OCI-LY7 (cell line): Measurements from ENCODE around the gene SLC5A4. TPM values are rescaled to one million over a fixed set of nuclear protein-coding genes. Genes with fewer than 3 reads are reported as not detected.

Experiments used
- BruUV-seq: library from RNA; stranded (reverse); fragments of 400-500 nt; replicated peaks from 2 replicates; lab custom pipeline; 2021; lab: Mats Ljungman, UMichigan
- CTCF ChIA-PET: fragments of 300-600 bp; sonication (Branson Sonifier 250); formaldehyde crosslinking; loops from one replicate; lab custom pipeline; 2022; ENCODE audit warnings: antibody characterized with exemption; ENCODE audit not compliant: unreplicated experiment; lab: Charles Lee
- POLR2A ChIA-PET: fragments of 300-600 bp; sonication (Branson Sonifier 250); formaldehyde crosslinking; loops from one replicate; lab custom pipeline; 2022; ENCODE audit warnings: antibody characterized with exemption; lab: Charles Lee
- DNase-seq: peaks from one replicate; pipeline ENCODE4 v3.0.0-alpha.2; 2015; ENCODE audit warnings: low spot score
- H2AFZ ChIP-seq: fragments of 200-600 bp; sonication (generic), shearing (Covaris generic); 2 replicates; pipeline ENCODE4 v1.6.1; 2014; ENCODE audit warnings: mild to moderate bottlenecking, antibody characterized with exemption, low read length, moderate library complexity
- H3K27ac ChIP-seq: fragments of 200-600 bp; sonication (generic); 2 replicates; pipeline ENCODE4 v1.5.1; 2014; ENCODE audit warnings: mixed run types, low read depth, mild to moderate bottlenecking, moderate library complexity, low read length, inconsistent platforms; ENCODE audit not compliant: poor library complexity, severe bottlenecking
- H3K36me3 ChIP-seq: fragments of 200-600 bp; sonication (generic); 2 replicates; pipeline ENCODE4 v1.6.1; 2014; ENCODE audit warnings: mild to moderate bottlenecking, antibody characterized with exemption, low read length, moderate library complexity, mixed read lengths; ENCODE audit not compliant: insufficient read depth
- H3K4me1 ChIP-seq: fragments of 200-600 bp; sonication (generic); 2 replicates; pipeline ENCODE4 v1.5.1; 2014; ENCODE audit warnings: mild to moderate bottlenecking, low read length; ENCODE audit not compliant: insufficient read depth, poor library complexity, severe bottlenecking
- H3K4me2 ChIP-seq: fragments of 200-600 bp; sonication (generic); 2 replicates; pipeline ENCODE4 v1.6.1; 2014; ENCODE audit warnings: mild to moderate bottlenecking, low read length
- H3K4me3 ChIP-seq: fragments of 200-600 bp; sonication (generic); 2 replicates; pipeline ENCODE4 v1.5.1; 2014; ENCODE audit warnings: mild to moderate bottlenecking, low read depth, low read length; ENCODE audit not compliant: poor library complexity, severe bottlenecking
- H3K79me2 ChIP-seq: fragments of 200-600 bp; sonication (generic); 2 replicates; pipeline ENCODE4 v1.6.1; 2016; ENCODE audit warnings: low read depth, mild to moderate bottlenecking, low read length, moderate library complexity, mixed read lengths; ENCODE audit not compliant: insufficient read depth
- H3K9me2 ChIP-seq: fragments of 200-600 bp; sonication (generic); 2 replicates; pipeline ENCODE4 v1.6.1; 2016; ENCODE audit warnings: mild to moderate bottlenecking, low read length, mixed read lengths; ENCODE audit not compliant: insufficient read depth
- H3K9me3 ChIP-seq: fragments of 200-600 bp; sonication (generic); 2 replicates; pipeline ENCODE4 v1.6.1; 2014; ENCODE audit warnings: mild to moderate bottlenecking, mixed run types, low read length, mixed read lengths
- H4K20me1 ChIP-seq: fragments of 200-600 bp; sonication (generic); 2 replicates; pipeline ENCODE4 v1.6.1; 2014; ENCODE audit warnings: mild to moderate bottlenecking, antibody characterized with exemption, low read length, moderate library complexity, mixed read lengths; ENCODE audit not compliant: insufficient read depth
- CTCF ChIP-seq: fragments of 200-600 bp; sonication (generic); conservative IDR thresholded peaks from 2 replicates; pipeline ENCODE4 v1.5.1; 2014; ENCODE audit warnings: mild to moderate bottlenecking, antibody characterized with exemption, low read length, moderate library complexity, mixed read lengths
- EZH2phosphoT487 ChIP-seq: fragments of 200-600 bp; sonication (generic); IDR thresholded peaks from 2 replicates; pipeline ENCODE4 v1.6.1; 2018; ENCODE audit warnings: low read depth, borderline replicate concordance, mild to moderate bottlenecking, mixed run types, antibody characterized with exemption, low read length, moderate library complexity, mixed read lengths
- intact Hi-C: fragments of 100-400 bp; cut with micrococcal nuclease; formaldehyde crosslinking; loops from one replicate; pipeline ENCODE4 v1.10.0; 2022; ENCODE audit not compliant: unreplicated experiment
- small RNA-seq: library from RNA; depleted of rRNA; stranded (forward); fragments of <200 nt; gene quantifications from one replicate; pipeline ENCODE3, GENCODE V24; 2014
- total RNA-seq, 2 experiments: library from RNA; depleted of rRNA in 1 of 2; stranded (reverse); fragments of >200 nt in 1 of 2; shearing (Covaris generic) in 1 of 2; gene quantifications; 2 replicates each; pipeline ENCODE4 v1.2.3, GENCODE V29; 2014 to 2022

Gene SLC5A4
- total RNA-seq, 2 experiments from 2014 or later: not detected

- no peak overlapping the region for H2AFZ ChIP-seq
- H3K4me1 ChIP-seq: no peaks in the 10 kb centered on the region
- H3K4me3 ChIP-seq: no peak overlapping the region
Observed at GRCh38 chr22:32175115-32175514, 80.0 kb downstream of the SLC5A4 start.

More at GRCh38 chr22:32175115-32175514, 80.0 kb downstream of the SLC5A4 start:
- Histone ChIP-seq H4K20me1 (no peaks in the 10 kb centered on the region), H3K27ac (no peak overlapping the region), H3K79me2 (no peaks in the 10 kb centered on the region), H3K9me2 (no peaks in the 10 kb centered on the region), H3K9me3 (no peaks in the 10 kb centered on the region), H3K4me2 (no peak overlapping the region), H3K36me3 (no peaks in the 10 kb centered on the region)
- no peak for DNase-seq
- TF ChIP-seq EZH2phosphoT487 (no peak), CTCF (no peak)
- no TSS peak for BruUV-seq
- POLR2A ChIA-PET: no interaction called here
- CTCF ChIA-PET: interaction anchor here (0.7 kb wide), 1 partner anchor 94 kb away, joined by 3 read pairs; no protein-coding TSS in a partner anchor
- intact Hi-C loops: no loop called here

Small RNA genes lying within 50 kb of the gene (small RNA-seq; reads per million reads assigned to genes)
- not detected for gene RF02171

Other genes with a start within 250 kb of the SLC5A4 start
- not detected in 2 replicates for gene SLC5A1, start 212.1 kb downstream of the SLC5A4 start, total RNA-seq (2014; rRNA removed; shearing (Covaris generic))
- not detected in 2 replicates for gene SLC5A1, start 212.1 kb downstream of the SLC5A4 start, total RNA-seq (2022)
- gene C22orf42, start 96.0 kb downstream of the SLC5A4 start, total RNA-seq (2014; rRNA removed; shearing (Covaris generic)): not detected in 2 replicates
- not detected in 2 replicates for gene C22orf42, start 96.0 kb downstream of the SLC5A4 start, total RNA-seq (2022)
- gene RFPL2, start 50.3 kb downstream of the SLC5A4 start, total RNA-seq (2014; rRNA removed; shearing (Covaris generic)): not detected in 2 replicates
- gene RFPL2, start 50.3 kb downstream of the SLC5A4 start, total RNA-seq (2022): not detected in 2 replicates
- gene RFPL3, start 102.5 kb upstream of the SLC5A4 start, total RNA-seq (2014; rRNA removed; shearing (Covaris generic)): not detected in 2 replicates
- not detected in 2 replicates for gene RFPL3, start 102.5 kb upstream of the SLC5A4 start, total RNA-seq (2022)
- 37.2 and 58.3 TPM in 2 replicates for gene RTCB, start 156.9 kb upstream of the SLC5A4 start, total RNA-seq (2014; rRNA removed; shearing (Covaris generic))
- gene RTCB, start 156.9 kb upstream of the SLC5A4 start, total RNA-seq (2022): 27.9 and 29.9 TPM in 2 replicates
- not detected in 2 replicates for gene BPIFC, start 209.1 kb upstream of the SLC5A4 start, total RNA-seq (2014; rRNA removed; shearing (Covaris generic))
- not detected in 2 replicates for gene BPIFC, start 209.1 kb upstream of the SLC5A4 start, total RNA-seq (2022)
- gene FBXO7, start 219.5 kb upstream of the SLC5A4 start, total RNA-seq (2014; rRNA removed; shearing (Covaris generic)): 62.1 and 73.8 TPM in 2 replicates
- gene FBXO7, start 219.5 kb upstream of the SLC5A4 start, total RNA-seq (2022): 81.9 and 91.1 TPM in 2 replicates